OCI-LY7 (cell line): ENCODE results near the gene TTC23L. TPM values are rescaled to one million over a fixed set of nuclear protein-coding genes. Genes with fewer than 3 reads are reported as not detected.

Experiments
- BruUV-seq: library from RNA; stranded (reverse); fragments of 400-500 nt; replicated peaks from 2 replicates; lab custom pipeline; 2021; lab: Mats Ljungman, UMichigan
- CTCF ChIA-PET: fragments of 300-600 bp; sonication (Branson Sonifier 250); formaldehyde crosslinking; loops from one replicate; lab custom pipeline; 2022; ENCODE audit warnings: antibody characterized with exemption; ENCODE audit not compliant: unreplicated experiment; lab: Charles Lee
- POLR2A ChIA-PET: fragments of 300-600 bp; sonication (Branson Sonifier 250); formaldehyde crosslinking; loops from one replicate; lab custom pipeline; 2022; ENCODE audit warnings: antibody characterized with exemption; lab: Charles Lee
- DNase-seq: peaks from one replicate; pipeline ENCODE4 v3.0.0-alpha.2; 2015; ENCODE audit warnings: low spot score
- H2AFZ ChIP-seq: fragments of 200-600 bp; sonication (generic), shearing (Covaris generic); 2 replicates; pipeline ENCODE4 v1.6.1; 2014; ENCODE audit warnings: mild to moderate bottlenecking, antibody characterized with exemption, low read length, moderate library complexity
- H3K27ac ChIP-seq: fragments of 200-600 bp; sonication (generic); 2 replicates; pipeline ENCODE4 v1.5.1; 2014; ENCODE audit warnings: mixed run types, low read depth, mild to moderate bottlenecking, moderate library complexity, low read length, inconsistent platforms; ENCODE audit not compliant: poor library complexity, severe bottlenecking
- H3K36me3 ChIP-seq: fragments of 200-600 bp; sonication (generic); 2 replicates; pipeline ENCODE4 v1.6.1; 2014; ENCODE audit warnings: mild to moderate bottlenecking, antibody characterized with exemption, low read length, moderate library complexity, mixed read lengths; ENCODE audit not compliant: insufficient read depth
- H3K4me1 ChIP-seq: fragments of 200-600 bp; sonication (generic); 2 replicates; pipeline ENCODE4 v1.5.1; 2014; ENCODE audit warnings: mild to moderate bottlenecking, low read length; ENCODE audit not compliant: insufficient read depth, poor library complexity, severe bottlenecking
- H3K4me2 ChIP-seq: fragments of 200-600 bp; sonication (generic); 2 replicates; pipeline ENCODE4 v1.6.1; 2014; ENCODE audit warnings: mild to moderate bottlenecking, low read length
- H3K4me3 ChIP-seq: fragments of 200-600 bp; sonication (generic); 2 replicates; pipeline ENCODE4 v1.5.1; 2014; ENCODE audit warnings: mild to moderate bottlenecking, low read depth, low read length; ENCODE audit not compliant: poor library complexity, severe bottlenecking
- H3K79me2 ChIP-seq: fragments of 200-600 bp; sonication (generic); 2 replicates; pipeline ENCODE4 v1.6.1; 2016; ENCODE audit warnings: low read depth, mild to moderate bottlenecking, low read length, moderate library complexity, mixed read lengths; ENCODE audit not compliant: insufficient read depth
- H3K9me2 ChIP-seq: fragments of 200-600 bp; sonication (generic); 2 replicates; pipeline ENCODE4 v1.6.1; 2016; ENCODE audit warnings: mild to moderate bottlenecking, low read length, mixed read lengths; ENCODE audit not compliant: insufficient read depth
- H3K9me3 ChIP-seq: fragments of 200-600 bp; sonication (generic); 2 replicates; pipeline ENCODE4 v1.6.1; 2014; ENCODE audit warnings: mild to moderate bottlenecking, mixed run types, low read length, mixed read lengths
- H4K20me1 ChIP-seq: fragments of 200-600 bp; sonication (generic); 2 replicates; pipeline ENCODE4 v1.6.1; 2014; ENCODE audit warnings: mild to moderate bottlenecking, antibody characterized with exemption, low read length, moderate library complexity, mixed read lengths; ENCODE audit not compliant: insufficient read depth
- CTCF ChIP-seq: fragments of 200-600 bp; sonication (generic); conservative IDR thresholded peaks from 2 replicates; pipeline ENCODE4 v1.5.1; 2014; ENCODE audit warnings: mild to moderate bottlenecking, antibody characterized with exemption, low read length, moderate library complexity, mixed read lengths
- EZH2phosphoT487 ChIP-seq: fragments of 200-600 bp; sonication (generic); IDR thresholded peaks from 2 replicates; pipeline ENCODE4 v1.6.1; 2018; ENCODE audit warnings: low read depth, borderline replicate concordance, mild to moderate bottlenecking, mixed run types, antibody characterized with exemption, low read length, moderate library complexity, mixed read lengths
- intact Hi-C: fragments of 100-400 bp; cut with micrococcal nuclease; formaldehyde crosslinking; loops from one replicate; pipeline ENCODE4 v1.10.0; 2022; ENCODE audit not compliant: unreplicated experiment
- total RNA-seq, 2 experiments: library from RNA; depleted of rRNA in 1 of 2; stranded (reverse); fragments of >200 nt in 1 of 2; shearing (Covaris generic) in 1 of 2; gene quantifications; 2 replicates each; pipeline ENCODE4 v1.2.3, GENCODE V29; 2014 to 2022

TTC23L gene
- total RNA-seq, 2 experiments from 2014 or later = 0.06 to 1.4 TPM

- no peak for TF ChIP-seq EZH2phosphoT487
- TF ChIP-seq CTCF = no peak
- H3K4me1 ChIP-seq = no peaks in the 10 kb centered on the region
- ChIA-PET CTCF (interaction anchor here (0.6 to 1.3 kb wide), 2 partner anchors 20 to 85 kb away, joined by 3 read pairs; no protein-coding TSS in a partner anchor), POLR2A (no interaction called here)
- no peak overlapping the region for H3K4me3 ChIP-seq
- no peaks in the 10 kb centered on the region for H3K9me3 ChIP-seq
- H3K9me2 ChIP-seq = no peaks in the 10 kb centered on the region
- no peak overlapping the region for H3K27ac ChIP-seq
- no TSS peak for BruUV-seq
- H2AFZ ChIP-seq = no peak overlapping the region
- H3K79me2 ChIP-seq = no peaks in the 10 kb centered on the region
- intact Hi-C loops = no loop called here
- H3K4me2 ChIP-seq = no peak overlapping the region
- no peak for DNase-seq
- no peaks in the 10 kb centered on the region for H4K20me1 ChIP-seq
- H3K36me3 ChIP-seq = no peaks in the 10 kb centered on the region
Observed at GRCh38 chr5:34844999-34845398, 6.0 kb downstream of the TTC23L start.

- POLR2A ChIA-PET = interaction anchor here (0.6 to 1.3 kb wide), 4 partner anchors 25 to 101 kb away, joined by 3 read pairs; no protein-coding TSS in a partner anchor
- Histone ChIP-seq H3K79me2 (no peaks in the 10 kb centered on the region), H4K20me1 (no peaks in the 10 kb centered on the region), H3K9me2 (no peaks in the 10 kb centered on the region), H3K27ac (no peak overlapping the region), H3K4me2 (no peak overlapping the region), H3K4me3 (no peak overlapping the region), H2AFZ (no peak overlapping the region), H3K4me1 (no peaks in the 10 kb centered on the region), H3K9me3 (no peaks in the 10 kb centered on the region), H3K36me3 (no peaks in the 10 kb centered on the region)
- CTCF ChIA-PET = interaction anchor here (0.6 kb wide), 1 partner anchor 57 kb away, joined by 5 read pairs; no protein-coding TSS in a partner anchor
- no TSS peak for BruUV-seq
- TF ChIP-seq CTCF (no peak), EZH2phosphoT487 (no peak)
- no peak for DNase-seq
- intact Hi-C loops = no loop called here
Observed at GRCh38 chr5:34847056-34847455, 8.1 kb downstream of the TTC23L start.

GRCh38 chr5:34847552-34847951 is 8.6 kb downstream of the TTC23L start:
- no peaks in the 10 kb centered on the region for H4K20me1 ChIP-seq
- ChIA-PET POLR2A (interaction anchor here (0.7 to 1.3 kb wide), 3 partner anchors 25 to 1415 kb away, joined by 3 read pairs; no protein-coding TSS in a partner anchor), CTCF (interaction anchor here (0.6 kb wide), 1 partner anchor 56 kb away, joined by 5 read pairs; no protein-coding TSS in a partner anchor)
- BruUV-seq = no TSS peak
- H3K4me1 ChIP-seq = no peaks in the 10 kb centered on the region
- no peak overlapping the region for H3K4me3 ChIP-seq
- no peaks in the 10 kb centered on the region for H3K9me2 ChIP-seq
- intact Hi-C loops = no loop called here
- no peak overlapping the region for H2AFZ ChIP-seq
- no peaks in the 10 kb centered on the region for H3K79me2 ChIP-seq
- TF ChIP-seq CTCF (no peak), EZH2phosphoT487 (no peak)
- H3K9me3 ChIP-seq = no peaks in the 10 kb centered on the region
- DNase-seq = no peak
- no peak overlapping the region for H3K4me2 ChIP-seq
- H3K27ac ChIP-seq = no peak overlapping the region
- H3K36me3 ChIP-seq = no peaks in the 10 kb centered on the region
